ENCODE measurements around the gene DEPDC1B. TPM values are rescaled to one million over a fixed set of nuclear protein-coding genes. Genes with fewer than 3 reads are reported as not detected.

The DEPDC1B gene
- polyA plus RNA-seq, 1 donor from 2014 or later = 7.1 TPM

GRCh38 chr5:60688980-60689379 is 11.0 kb downstream of the DEPDC1B start:
- Histone ChIP-seq H3K79me2 (replicated peaks; ENCODE audit: insufficient read depth, low read length) (peaks cover 44% of the 10 kb centered on the region), H3K4me3 (ENCODE audit: low read length) (no peak overlapping the region), H3F3A (ENCODE audit: insufficient read depth, low read length, poor library complexity, severe bottlenecking) (no peaks in the 10 kb centered on the region), H3K9me3 (ENCODE audit: low read length) (no peaks in the 10 kb centered on the region), H3K27me3 (ENCODE audit: insufficient read depth, low read depth, low read length) (no peaks in the 10 kb centered on the region), H2AFZ (ENCODE audit: low read depth, low read length) (no peak overlapping the region), H3K9me2 (ENCODE audit: insufficient read depth, low read length) (no peaks in the 10 kb centered on the region), H3K4me2 (ENCODE audit: low read length) (no peak overlapping the region), H3K36me3 (ENCODE audit: insufficient read depth, low read length) (no peaks in the 10 kb centered on the region), H4K20me1 (ENCODE audit: insufficient read depth) (no peaks in the 10 kb centered on the region), H3K27ac (ENCODE audit: low read length) (no peak overlapping the region), H3K9ac (ENCODE audit: low read length) (no peak overlapping the region)
- no peak for TF ChIP-seq CTCF (IDR thresholded peaks at IDR 0.05; ENCODE audit: poor library complexity, severe bottlenecking)
- no peak for TF ChIP-seq EZH2 (IDR thresholded peaks at IDR 0.05; ENCODE audit: borderline replicate concordance, insufficient read depth, low read length, poor library complexity, severe bottlenecking)
- no peak for TF ChIP-seq POLR2AphosphoS5 (IDR thresholded peaks at IDR 0.05)
- TF ChIP-seq EP300 (conservative IDR thresholded peaks at IDR 0.05; ENCODE audit: poor library complexity, severe bottlenecking) = no peak
- TF ChIP-seq, protein P1, sequence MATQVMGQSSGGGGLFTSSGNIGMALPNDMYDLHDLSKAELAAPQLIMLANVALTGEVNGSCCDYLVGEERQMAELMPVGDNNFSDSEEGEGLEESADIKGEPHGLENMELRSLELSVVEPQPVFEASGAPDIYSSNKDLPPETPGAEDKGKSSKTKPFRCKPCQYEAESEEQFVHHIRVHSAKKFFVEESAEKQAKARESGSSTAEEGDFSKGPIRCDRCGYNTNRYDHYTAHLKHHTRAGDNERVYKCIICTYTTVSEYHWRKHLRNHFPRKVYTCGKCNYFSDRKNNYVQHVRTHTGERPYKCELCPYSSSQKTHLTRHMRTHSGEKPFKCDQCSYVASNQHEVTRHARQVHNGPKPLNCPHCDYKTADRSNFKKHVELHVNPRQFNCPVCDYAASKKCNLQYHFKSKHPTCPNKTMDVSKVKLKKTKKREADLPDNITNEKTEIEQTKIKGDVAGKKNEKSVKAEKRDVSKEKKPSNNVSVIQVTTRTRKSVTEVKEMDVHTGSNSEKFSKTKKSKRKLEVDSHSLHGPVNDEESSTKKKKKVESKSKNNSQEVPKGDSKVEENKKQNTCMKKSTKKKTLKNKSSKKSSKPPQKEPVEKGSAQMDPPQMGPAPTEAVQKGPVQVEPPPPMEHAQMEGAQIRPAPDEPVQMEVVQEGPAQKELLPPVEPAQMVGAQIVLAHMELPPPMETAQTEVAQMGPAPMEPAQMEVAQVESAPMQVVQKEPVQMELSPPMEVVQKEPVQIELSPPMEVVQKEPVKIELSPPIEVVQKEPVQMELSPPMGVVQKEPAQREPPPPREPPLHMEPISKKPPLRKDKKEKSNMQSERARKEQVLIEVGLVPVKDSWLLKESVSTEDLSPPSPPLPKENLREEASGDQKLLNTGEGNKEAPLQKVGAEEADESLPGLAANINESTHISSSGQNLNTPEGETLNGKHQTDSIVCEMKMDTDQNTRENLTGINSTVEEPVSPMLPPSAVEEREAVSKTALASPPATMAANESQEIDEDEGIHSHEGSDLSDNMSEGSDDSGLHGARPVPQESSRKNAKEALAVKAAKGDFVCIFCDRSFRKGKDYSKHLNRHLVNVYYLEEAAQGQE (IDR thresholded peaks at IDR 0.05; ENCODE audit: borderline replicate concordance) = no peak
- no peak for TF ChIP-seq TAF1 (IDR thresholded peaks at IDR 0.05; ENCODE audit: low read depth)
- no peak for TF ChIP-seq RAD21 (conservative IDR thresholded peaks at IDR 0.05)
- TF ChIP-seq MXI1 (conservative IDR thresholded peaks at IDR 0.05; ENCODE audit: poor library complexity, severe bottlenecking) = no peak
- TF ChIP-seq SMC3 (conservative IDR thresholded peaks at IDR 0.05; ENCODE audit: poor library complexity) = no peak

GRCh38 chr5:60687927-60688720 is 11.8 kb downstream of the DEPDC1B start:
- Histone ChIP-seq H3K79me2 (replicated peaks; ENCODE audit: insufficient read depth, low read length) (peaks cover 38% of the 10 kb centered on the region), H3F3A (ENCODE audit: insufficient read depth, low read length, poor library complexity, severe bottlenecking) (no peaks in the 10 kb centered on the region), H3K27ac (ENCODE audit: low read length) (no peak overlapping the region), H2AFZ (ENCODE audit: low read depth, low read length) (no peak overlapping the region), H3K4me2 (ENCODE audit: low read length) (no peak overlapping the region), H3K9me3 (ENCODE audit: low read length) (no peaks in the 10 kb centered on the region), H4K20me1 (ENCODE audit: insufficient read depth) (no peaks in the 10 kb centered on the region), H3K4me3 (ENCODE audit: low read length) (no peak overlapping the region), H3K9ac (ENCODE audit: low read length) (no peak overlapping the region), H3K9me2 (ENCODE audit: insufficient read depth, low read length) (no peaks in the 10 kb centered on the region), H3K27me3 (ENCODE audit: insufficient read depth, low read depth, low read length) (no peaks in the 10 kb centered on the region), H3K36me3 (ENCODE audit: insufficient read depth, low read length) (no peaks in the 10 kb centered on the region)
- TF ChIP-seq EP300 (conservative IDR thresholded peaks at IDR 0.05; ENCODE audit: poor library complexity, severe bottlenecking) (no peak), MXI1 (conservative IDR thresholded peaks at IDR 0.05; ENCODE audit: poor library complexity, severe bottlenecking) (no peak), TAF1 (IDR thresholded peaks at IDR 0.05; ENCODE audit: low read depth) (no peak), CTCF (IDR thresholded peaks at IDR 0.05; ENCODE audit: poor library complexity, severe bottlenecking) (peak; percentile 14), POLR2AphosphoS5 (IDR thresholded peaks at IDR 0.05) (no peak)

Data from neural cell (in vitro differentiated cells).